HepG2 (cell line): ENCODE data around the gene RANBP3. TPM values are rescaled to one million over a fixed set of nuclear protein-coding genes. Genes with fewer than 3 reads are reported as not detected.

Experiments
- CEBPZ ChIP-seq: IDR thresholded peaks from 2 replicates; pipeline ENCODE4 v1.6.1; 2012; ENCODE audit warnings: low read length, improper control_type of control experiment
- CENPX ChIP-seq: sonication (generic); formaldehyde crosslinking; IDR thresholded peaks from 2 replicates; pipeline ENCODE4 v1.9.0; 2021; ENCODE audit warnings: mild to moderate bottlenecking, missing genetic modification reagents, moderate library complexity
- FOXA1 ChIP-seq, 2 experiments: fragments of 450-650 bp in 1 of 2; sonication (generic) in 1 of 2; formaldehyde crosslinking in 1 of 2; IDR thresholded peaks; 2 replicates each; pipeline versions ENCODE4 v1.4.0 to v1.6.1; 2016 to 2020; ENCODE audit warnings: missing genetic modification reagents in 1 of 2
- FOXA3 ChIP-seq: IDR thresholded peaks from 2 replicates; pipeline ENCODE4 v1.6.1; 2016; ENCODE audit warnings: missing genetic modification reagents, missing compliant biosample characterization
- GATAD2A ChIP-seq: IDR thresholded peaks from 2 replicates; pipeline ENCODE4 v1.6.1; 2016
- HOXA3 ChIP-seq: sonication (generic); formaldehyde crosslinking; IDR thresholded peaks from 2 replicates; pipeline ENCODE4 v1.5.0; 2020; ENCODE audit warnings: missing genetic modification reagents
- KLF6 ChIP-seq: IDR thresholded peaks from 2 replicates; pipeline ENCODE4 v1.8.0; 2016; ENCODE audit warnings: missing biosample characterization, missing genetic modification reagents
- NFIB ChIP-seq: sonication (generic); formaldehyde crosslinking; IDR thresholded peaks from 2 replicates; pipeline ENCODE4 v1.9.0; 2021; ENCODE audit warnings: missing genetic modification reagents, mild to moderate bottlenecking, borderline replicate concordance
- NFYC ChIP-seq: IDR thresholded peaks from 2 replicates; pipeline ENCODE4 v1.6.1; 2016; ENCODE audit warnings: missing genetic modification reagents, missing compliant biosample characterization
- PPARG ChIP-seq: conservative IDR thresholded peaks from 2 replicates; pipeline ENCODE4 v1.6.1; 2016; ENCODE audit warnings: missing biosample characterization, missing genetic modification reagents
- SIN3B ChIP-seq: fragments of 150-350 bp; IDR thresholded peaks from 2 replicates; pipeline ENCODE4 v1.6.1; 2014; ENCODE audit warnings: low read length
- THYN1 ChIP-seq: sonication (generic); formaldehyde crosslinking; IDR thresholded peaks from 2 replicates; pipeline ENCODE4 v1.8.1; 2023; ENCODE audit warnings: low read depth, mild to moderate bottlenecking, moderate library complexity, missing genetic modification reagents, borderline replicate concordance
- ZBTB33 ChIP-seq: sonication (generic); formaldehyde crosslinking; IDR thresholded peaks from 2 replicates; pipeline ENCODE4 v1.4.0; 2020; ENCODE audit warnings: missing genetic modification reagents
- ZGPAT ChIP-seq: IDR thresholded peaks from 2 replicates; pipeline ENCODE4 v1.6.1; 2016; ENCODE audit warnings: mild to moderate bottlenecking
- ZKSCAN8 ChIP-seq: IDR thresholded peaks from 2 replicates; pipeline ENCODE4 v1.6.1; 2016; ENCODE audit warnings: borderline replicate concordance, missing genetic modification reagents, missing compliant biosample characterization
- ZNF124 ChIP-seq: sonication (generic); formaldehyde crosslinking; IDR thresholded peaks from 2 replicates; pipeline ENCODE4 v1.4.0; 2020; ENCODE audit warnings: missing genetic modification reagents
- ZNF17 ChIP-seq: sonication (generic); formaldehyde crosslinking; IDR thresholded peaks from 2 replicates; pipeline ENCODE4 v1.5.0; 2020; ENCODE audit warnings: mild to moderate bottlenecking, missing genetic modification reagents
- ZNF253 ChIP-seq: sonication (generic); formaldehyde crosslinking; IDR thresholded peaks from 2 replicates; pipeline ENCODE4 v1.8.0; 2022; ENCODE audit warnings: mild to moderate bottlenecking, missing genetic modification reagents, borderline replicate concordance
- ZNF619 ChIP-seq: sonication (generic); formaldehyde crosslinking; IDR thresholded peaks from 2 replicates; pipeline ENCODE4 v1.4.0; 2020; ENCODE audit warnings: mild to moderate bottlenecking, missing genetic modification reagents
- polyA plus RNA-seq, 8 experiments: library from polyadenylated mRNA; depleted of rRNA in 3 of 8; stranded (reverse) in 7 of 8; unstranded in 1 of 8; fragments of >200 nt; fragmentation: Illumina TruSeq in 4 of 8; extraction: Trizol in 4 of 8; gene quantifications; 2 replicates each; pipeline versions ENCODE4 v1.2.1 to v1.2.3, GENCODE V29; 2011 to 2016; ENCODE audit warnings: low read depth in 4 of 8, missing spikeins in 1 of 8, mixed read lengths in 1 of 8; ENCODE audit not compliant: insufficient read depth in 1 of 8
- total RNA-seq, 5 experiments: library from RNA; depleted of rRNA; stranded (reverse); fragments of >200 nt; fragmentation: Illumina TruSeq; extraction: Trizol; gene quantifications; 2 replicates each; pipeline ENCODE4 v1.2.3, GENCODE V29; 2016; ENCODE audit warnings: low read depth in 1 of 5
- TF ChIP-seq, protein P1 (sequence below): IDR thresholded peaks from 2 replicates; pipeline ENCODE4 v1.6.1; 2016; ENCODE audit warnings: missing genetic modification reagents, missing compliant biosample characterization
- TF ChIP-seq, protein P2 (sequence below): IDR thresholded peaks from 2 replicates; pipeline ENCODE4 v1.6.1; 2018; ENCODE audit warnings: missing genetic modification reagents, mild to moderate bottlenecking, missing compliant biosample characterization

RANBP3 gene
- total and polyA plus RNA-seq, 2 of the 13 experiments (the other 11 are each of a cell fraction or from before 2014, with no cell fraction given): 39.5 to 149 TPM

- peak; percentile 89 for TF ChIP-seq ZBTB33
- no peak for TF ChIP-seq CENPX (CRISPR knock-in tag)
- TF ChIP-seq CEBPZ: no peak
- no peak for TF ChIP-seq NFIB
- TF ChIP-seq FOXA3 (CRISPR knock-in tag): peak; percentile 91
- TF ChIP-seq FOXA1 (IDR thresholded peaks at IDR 0.05): no peak
- peak; percentile 87 for TF ChIP-seq FOXA1 (CRISPR knock-in tag; IDR thresholded peaks at IDR 0.05)
- TF ChIP-seq, protein P1, sequence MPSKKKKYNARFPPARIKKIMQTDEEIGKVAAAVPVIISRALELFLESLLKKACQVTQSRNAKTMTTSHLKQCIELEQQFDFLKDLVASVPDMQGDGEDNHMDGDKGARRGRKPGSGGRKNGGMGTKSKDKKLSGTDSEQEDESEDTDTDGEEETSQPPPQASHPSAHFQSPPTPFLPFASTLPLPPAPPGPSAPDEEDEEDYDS: peak; percentile 97
- TF ChIP-seq ZNF253 (CRISPR knock-in tag): no peak
- peak; percentile 84; the same call in 1 of the 2 replicates for TF ChIP-seq ZGPAT (CRISPR knock-in tag)
- TF ChIP-seq PPARG: peak; percentile 66
- TF ChIP-seq KLF6 (CRISPR knock-in tag): peak; percentile 67; the same call in 1 of the 2 replicates
- peak; percentile 94; the same call in 1 of the 2 replicates for TF ChIP-seq ZNF619 (CRISPR knock-in tag)
- TF ChIP-seq HOXA3 (CRISPR knock-in tag): peak; percentile 91
- TF ChIP-seq ZNF124 (CRISPR knock-in tag): peak; percentile 56; the same call in 1 of the 2 replicates
- TF ChIP-seq ZNF17 (CRISPR knock-in tag): peak; percentile 67; the same call in 1 of the 2 replicates
- TF ChIP-seq, protein P2, sequence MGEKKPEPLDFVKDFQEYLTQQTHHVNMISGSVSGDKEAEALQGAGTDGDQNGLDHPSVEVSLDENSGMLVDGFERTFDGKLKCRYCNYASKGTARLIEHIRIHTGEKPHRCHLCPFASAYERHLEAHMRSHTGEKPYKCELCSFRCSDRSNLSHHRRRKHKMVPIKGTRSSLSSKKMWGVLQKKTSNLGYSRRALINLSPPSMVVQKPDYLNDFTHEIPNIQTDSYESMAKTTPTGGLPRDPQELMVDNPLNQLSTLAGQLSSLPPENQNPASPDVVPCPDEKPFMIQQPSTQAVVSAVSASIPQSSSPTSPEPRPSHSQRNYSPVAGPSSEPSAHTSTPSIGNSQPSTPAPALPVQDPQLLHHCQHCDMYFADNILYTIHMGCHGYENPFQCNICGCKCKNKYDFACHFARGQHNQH (CRISPR knock-in tag): peak; percentile 96
- no peak for TF ChIP-seq THYN1 (CRISPR knock-in tag)
- 0 out of 2 replicates have a peak, but pooled peaks have one; percentile 11 for TF ChIP-seq SIN3B
- TF ChIP-seq GATAD2A (CRISPR knock-in tag): peak; percentile 98
- peak; percentile 66 for TF ChIP-seq NFYC (CRISPR knock-in tag)
- peak; percentile 76; the same call in 1 of the 2 replicates for TF ChIP-seq ZKSCAN8 (CRISPR knock-in tag)
Measured at GRCh38 chr19:5961969-5962945, 15.7 kb downstream of the RANBP3 start (continued).
